ENCODE results near the gene RIC8B. TPM values are rescaled to one million over a fixed set of nuclear protein-coding genes. Genes with fewer than 3 reads are reported as not detected.

Gene RIC8B
- polyA plus RNA-seq, 1 donor (not counting 4 experiments of a cell fraction or from before 2014, with no cell fraction given): 6.8 TPM

- H3K27me3 ChIP-seq (ENCODE audit: control insufficient read depth, extremely low read depth, insufficient read depth, low read length): no peaks in the 10 kb centered on the region
- no peak for DNase-seq (ENCODE audit: low read depth, low spot score)
- dilution Hi-C loops (cut with MboI; ENCODE audit: extremely low pct_ligation_motif_present, low sequenced_read_pairs): no loop called here
Observed at GRCh38 chr12:106900554-106900953, 126.1 kb downstream of the RIC8B start.

GRCh38 chr12:106901276-106901675 is 126.8 kb downstream of the RIC8B start:
- no peak for DNase-seq (ENCODE audit: low read depth, low spot score)

More at GRCh38 chr12:106900554-106900953, 126.1 kb downstream of the RIC8B start:
- Histone ChIP-seq H3K36me3 (ENCODE audit: control insufficient read depth in 2 of 2, extremely low read depth in 1 of 2, insufficient read depth in 2 of 2, low read length in 2 of 2) (no peaks in the 10 kb centered on the region), H4K20me1 (ENCODE audit: control insufficient read depth, extremely low read depth, insufficient read depth, low read length) (no peaks in the 10 kb centered on the region), H2AFZ (ENCODE audit: control insufficient read depth, low read length) (no peak overlapping the region), H3K4me3 (ENCODE audit: control insufficient read depth in 2 of 3, extremely low read depth in 1 of 3, insufficient read depth in 2 of 3, low read depth in 1 of 3, low read length in 3 of 3) (no peak overlapping the region), H3K9ac (ENCODE audit: control insufficient read depth, extremely low read depth, insufficient read depth, low read length) (no peak overlapping the region), H3K9me3 (ENCODE audit: control insufficient read depth, low read depth, low read length) (no peaks in the 10 kb centered on the region), H3K4me2 (ENCODE audit: control insufficient read depth, extremely low read depth, insufficient read depth, low read depth, low read length) (no peak overlapping the region), H3K79me2 (ENCODE audit: control insufficient read depth, insufficient read depth, low read length) (no peaks in the 10 kb centered on the region), H3K27ac (ENCODE audit: control insufficient read depth, insufficient read depth, low read length) (no peak overlapping the region), H3K4me1 (ENCODE audit: control insufficient read depth, extremely low read depth, insufficient read depth, low read length) (peaks cover 3% of the 10 kb centered on the region), H3K9me1 (ENCODE audit: control insufficient read depth, extremely low read depth, insufficient read depth, low read length) (no peaks in the 10 kb centered on the region)
- no peak for FAIRE-seq
- TF ChIP-seq CTCF (optimal IDR thresholded peaks at IDR 0.05 in 1 of 3, IDR thresholded peaks at IDR 0.05 in 1 of 3, conservative IDR thresholded peaks at IDR 0.05 in 1 of 3; ENCODE audit: extremely low read depth in 1 of 3, insufficient read depth in 2 of 3, low read length in 3 of 3) (no peak), EZH2 (IDR thresholded peaks at IDR 0.05; ENCODE audit: low read length) (no peak)

More at GRCh38 chr12:106901276-106901675, 126.8 kb downstream of the RIC8B start:
- H3K79me2 ChIP-seq (ENCODE audit: control insufficient read depth, insufficient read depth, low read length): no peaks in the 10 kb centered on the region
- H4K20me1 ChIP-seq (ENCODE audit: control insufficient read depth, extremely low read depth, insufficient read depth, low read length): no peaks in the 10 kb centered on the region
- no peaks in the 10 kb centered on the region for H3K9me1 ChIP-seq (ENCODE audit: control insufficient read depth, extremely low read depth, insufficient read depth, low read length)
- no peaks in the 10 kb centered on the region for H3K27me3 ChIP-seq (ENCODE audit: control insufficient read depth, extremely low read depth, insufficient read depth, low read length)
- no peak overlapping the region for H3K4me2 ChIP-seq (ENCODE audit: control insufficient read depth, extremely low read depth, insufficient read depth, low read depth, low read length)
- no peak overlapping the region for H3K27ac ChIP-seq (ENCODE audit: control insufficient read depth, insufficient read depth, low read length)
- TF ChIP-seq CTCF (optimal IDR thresholded peaks at IDR 0.05 in 1 of 3, IDR thresholded peaks at IDR 0.05 in 1 of 3, conservative IDR thresholded peaks at IDR 0.05 in 1 of 3; ENCODE audit: extremely low read depth in 1 of 3, insufficient read depth in 2 of 3, low read length in 3 of 3): no peak
- TF ChIP-seq EZH2 (IDR thresholded peaks at IDR 0.05; ENCODE audit: low read length): no peak
- dilution Hi-C loops (cut with MboI; ENCODE audit: extremely low pct_ligation_motif_present, low sequenced_read_pairs): no loop called here
- no peak overlapping the region for H3K4me3 ChIP-seq (ENCODE audit: control insufficient read depth in 2 of 3, extremely low read depth in 1 of 3, insufficient read depth in 2 of 3, low read depth in 1 of 3, low read length in 3 of 3)
- no peaks in the 10 kb centered on the region for H3K9me3 ChIP-seq (ENCODE audit: control insufficient read depth, low read depth, low read length)
- FAIRE-seq: no peak
- H3K4me1 ChIP-seq (ENCODE audit: control insufficient read depth, extremely low read depth, insufficient read depth, low read length): peaks cover 3% of the 10 kb centered on the region
- H3K36me3 ChIP-seq (ENCODE audit: control insufficient read depth in 2 of 2, extremely low read depth in 1 of 2, insufficient read depth in 2 of 2, low read length in 2 of 2): no peaks in the 10 kb centered on the region
- H2AFZ ChIP-seq (ENCODE audit: control insufficient read depth, low read length): no peak overlapping the region
- no peak overlapping the region for H3K9ac ChIP-seq (ENCODE audit: control insufficient read depth, extremely low read depth, insufficient read depth, low read length)

All from keratinocyte (primary cell).